Islet of Langerhans (tissue), 1 donor: ENCODE results near the gene GTF3C5.
"Not testable (repeated sequence)": the region's sequence is repeated elsewhere in the genome, so short reads cannot be mapped to it uniquely, and the experiment has no call there.

Experiments used
- FAIRE-seq: peaks from one replicate; lab custom pipeline; 2011; peaks lifted over from hg19 to GRCh38; lab: Jason Lieb, UNC

GTF3C5 gene

DNA sequence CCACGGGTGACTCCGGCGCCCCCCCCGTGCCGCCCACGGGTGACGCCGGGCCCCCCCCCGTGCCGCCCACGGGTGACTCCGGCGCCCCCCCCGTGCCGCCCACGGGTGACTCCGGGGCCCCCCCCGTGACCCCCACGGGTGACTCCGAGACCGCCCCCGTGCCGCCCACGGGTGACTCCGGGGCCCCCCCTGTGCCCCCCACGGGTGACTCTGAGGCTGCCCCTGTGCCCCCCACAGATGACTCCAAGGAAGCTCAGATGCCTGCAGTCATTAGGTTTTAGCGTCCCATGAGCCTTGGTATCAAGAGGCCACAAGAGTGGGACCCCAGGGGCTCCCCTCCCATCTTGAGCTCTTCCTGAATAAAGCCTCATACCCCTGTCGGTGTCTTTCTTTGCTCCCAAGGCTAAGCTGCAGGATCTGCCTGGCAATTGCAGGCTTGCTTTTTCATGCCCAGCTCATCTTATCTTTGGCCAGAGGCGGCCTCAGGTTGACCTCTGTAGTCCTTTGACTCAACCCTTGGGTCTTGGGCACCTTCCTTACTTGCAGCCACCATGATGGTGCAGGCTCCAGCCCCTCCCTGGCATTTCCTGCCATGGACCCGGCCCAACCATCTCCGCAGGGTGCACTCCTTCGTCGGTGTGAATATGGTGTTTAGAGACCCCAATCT, 40.8 kb downstream of the GTF3C5 start:
- FAIRE-seq, result no peak

DNA sequence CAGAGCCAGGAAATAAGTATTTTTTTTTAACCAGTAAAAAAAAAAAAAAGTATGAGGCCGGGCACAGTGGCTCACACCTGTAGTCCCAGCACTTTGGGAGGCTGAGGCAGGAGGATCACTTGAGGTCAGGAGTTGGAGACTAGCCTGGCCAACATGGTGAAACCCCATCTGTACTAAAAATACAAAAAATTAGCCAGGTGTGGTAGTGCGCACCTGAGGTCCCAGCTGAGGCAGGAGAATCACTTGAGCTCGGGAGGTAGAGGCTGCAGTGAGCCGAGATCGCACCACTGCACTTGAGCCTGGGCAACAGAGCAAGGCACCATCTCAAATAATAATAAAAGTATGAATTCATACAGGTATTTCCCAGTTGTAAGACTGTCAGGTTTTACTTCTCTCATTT, 41.4 kb downstream of the GTF3C5 start:
- not testable (repeated sequence) for FAIRE-seq

DNA sequence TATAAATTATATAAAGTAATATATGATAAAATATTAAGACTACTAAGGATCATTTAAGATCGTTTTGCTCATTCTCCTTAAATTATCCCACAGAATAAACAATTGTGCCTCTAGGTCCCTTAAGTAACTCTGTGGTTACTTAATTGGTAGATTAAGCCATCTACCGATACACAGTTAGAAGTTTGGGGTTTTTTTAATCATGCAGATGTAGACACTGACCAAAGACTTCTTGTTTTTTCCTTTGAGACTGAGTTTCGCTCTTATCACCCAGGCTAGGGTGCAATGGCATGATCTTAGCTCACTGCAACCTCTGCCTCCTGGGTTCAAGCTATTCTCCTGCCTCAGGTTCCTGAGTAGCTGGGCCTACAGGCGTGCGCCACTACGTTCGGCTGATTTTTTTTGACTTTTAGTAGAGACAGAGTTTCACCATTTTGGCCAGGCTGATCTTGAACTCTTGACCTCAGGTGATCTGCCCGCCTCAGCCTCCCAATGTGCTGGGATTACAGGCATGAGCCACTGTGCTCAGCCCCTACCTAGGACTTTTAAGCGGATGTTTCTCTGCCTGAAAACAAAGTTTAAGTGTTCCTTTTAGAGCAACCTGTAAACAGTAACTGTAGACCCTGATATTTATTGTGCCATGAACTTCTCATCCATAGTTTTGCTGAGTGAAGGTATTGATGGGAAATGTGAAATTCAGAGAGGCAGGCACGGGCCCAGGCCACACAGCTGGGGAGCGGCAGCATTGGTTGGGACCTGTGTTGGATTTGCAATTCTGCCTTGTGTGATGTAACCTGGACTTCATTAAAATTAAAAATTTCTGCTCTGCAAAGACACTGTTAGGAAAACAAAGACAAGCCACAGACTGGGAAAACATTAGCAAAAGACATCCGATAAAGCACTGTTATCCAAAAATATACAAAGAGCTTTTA, 42.6 kb downstream of the GTF3C5 start:
- FAIRE-seq, result no peak

DNA sequence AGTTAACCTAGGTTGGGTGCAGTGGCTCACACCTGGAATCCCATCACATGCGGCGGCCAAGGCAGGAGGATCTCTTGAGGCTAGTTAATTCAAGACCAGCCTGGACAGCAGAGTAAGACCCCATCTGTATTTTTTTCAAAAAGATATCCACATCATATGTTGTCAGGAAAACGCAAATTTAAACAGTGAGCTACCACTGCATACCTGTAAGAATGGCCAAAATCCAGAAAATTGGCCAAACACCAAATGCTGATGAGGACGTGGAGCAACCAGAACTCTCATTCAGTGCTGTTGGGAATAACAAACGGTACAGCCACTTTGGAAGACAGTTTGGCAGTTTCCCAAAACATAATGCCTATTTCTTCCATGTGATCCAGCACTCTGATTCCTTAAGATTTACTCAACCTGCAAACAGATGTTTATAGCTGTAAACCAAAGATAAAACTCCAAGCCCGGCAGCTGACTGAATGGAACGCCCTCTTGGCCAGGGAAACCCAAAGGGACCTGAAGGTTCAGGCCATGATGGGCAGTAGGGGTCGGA, 43.4 kb downstream of the GTF3C5 start:
- no peak for FAIRE-seq

DNA sequence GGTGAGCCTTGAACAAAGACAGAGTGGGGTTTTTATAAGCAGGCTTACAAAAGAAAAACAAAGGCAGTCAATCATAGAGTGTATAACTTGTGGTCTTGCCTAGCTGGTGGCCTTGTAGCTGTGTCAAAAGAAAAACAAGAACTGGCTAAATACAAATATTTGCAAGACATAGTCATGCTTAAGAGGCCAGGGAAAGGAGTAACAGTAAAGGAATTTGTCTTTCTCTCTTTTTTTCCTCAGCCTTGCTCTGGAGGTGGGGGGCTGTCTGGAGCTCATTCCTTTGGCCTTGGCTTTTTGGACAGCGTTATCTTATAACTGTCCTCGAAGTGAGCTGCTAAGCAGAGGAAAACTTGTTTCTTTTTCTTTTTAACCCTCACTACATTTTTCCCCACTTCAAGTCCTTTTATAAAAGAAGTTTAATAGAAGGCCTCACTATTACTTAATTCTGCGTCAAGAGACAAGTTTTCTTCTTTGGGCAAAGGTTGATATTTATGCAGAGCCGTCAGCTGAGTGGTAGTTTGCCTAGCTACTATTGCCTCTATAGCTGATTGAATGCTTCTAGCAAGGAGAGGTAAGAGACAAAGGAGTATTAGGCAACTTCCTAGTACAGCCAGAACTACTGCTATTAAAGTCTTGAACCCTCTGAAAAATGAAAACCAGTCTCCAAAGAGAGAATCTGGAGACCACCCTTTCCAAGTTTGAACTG, 45.3 kb downstream of the GTF3C5 start:
- FAIRE-seq, result no peak

DNA sequence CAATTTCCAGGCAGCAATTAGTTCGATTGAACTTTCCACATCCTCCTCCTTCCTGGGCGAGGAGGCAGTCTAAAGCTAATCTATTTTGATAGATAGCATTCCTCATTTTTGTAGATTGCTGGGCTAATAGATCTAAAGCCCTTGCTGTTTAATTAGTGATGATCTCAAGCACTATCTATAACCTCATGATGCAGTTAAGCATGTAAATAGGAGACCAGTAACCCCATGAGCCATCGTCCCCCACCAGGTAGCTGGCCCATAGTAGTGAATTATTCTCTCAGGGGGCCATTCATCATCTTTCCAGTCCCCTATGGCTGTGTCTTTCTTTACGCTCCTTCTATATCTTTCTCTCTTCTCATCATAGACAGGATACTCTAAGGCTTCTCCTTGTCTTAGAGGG, 45.9 kb downstream of the GTF3C5 start:
- FAIRE-seq, result no peak

DNA sequence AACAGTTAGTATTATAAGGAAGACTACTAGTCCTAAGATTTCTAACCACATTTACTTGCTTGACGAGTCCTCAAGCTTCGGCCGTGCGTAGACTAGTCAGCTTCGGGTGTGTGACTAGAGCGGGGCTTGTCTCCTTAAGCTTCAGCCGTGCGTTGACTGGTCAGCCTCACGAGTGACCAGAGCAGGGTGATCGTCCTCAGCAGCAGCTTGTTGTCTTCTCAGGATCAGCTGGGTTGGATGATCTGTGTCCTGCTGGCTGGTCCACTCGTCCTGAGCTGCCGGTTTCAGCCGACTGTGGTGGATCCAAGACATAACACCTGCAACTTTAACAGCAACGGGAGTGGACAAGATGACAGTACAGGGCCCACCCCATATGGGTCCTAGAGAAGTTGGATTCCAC, 47.7 kb downstream of the GTF3C5 start:
- FAIRE-seq, result no peak

DNA sequence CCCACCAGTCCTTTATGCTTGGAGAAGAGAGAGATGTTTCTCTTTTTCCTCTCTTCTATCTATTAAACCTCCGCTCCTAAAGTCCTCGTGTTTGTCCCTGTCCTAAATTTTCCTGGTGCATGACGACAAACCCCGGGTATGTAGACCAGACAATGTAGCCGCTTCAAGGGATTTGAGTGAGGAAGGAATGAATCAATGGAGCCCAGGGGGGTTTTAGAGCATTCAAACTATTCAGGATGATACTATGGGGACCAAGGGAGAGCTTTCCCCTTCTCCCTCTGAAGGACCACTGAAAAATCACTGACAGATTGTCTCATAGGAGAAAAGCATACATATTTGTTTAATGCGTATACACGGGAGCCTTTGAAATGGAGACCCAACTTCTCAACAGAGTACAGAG, 49.4 kb downstream of the GTF3C5 start:
- FAIRE-seq, result no peak

DNA sequence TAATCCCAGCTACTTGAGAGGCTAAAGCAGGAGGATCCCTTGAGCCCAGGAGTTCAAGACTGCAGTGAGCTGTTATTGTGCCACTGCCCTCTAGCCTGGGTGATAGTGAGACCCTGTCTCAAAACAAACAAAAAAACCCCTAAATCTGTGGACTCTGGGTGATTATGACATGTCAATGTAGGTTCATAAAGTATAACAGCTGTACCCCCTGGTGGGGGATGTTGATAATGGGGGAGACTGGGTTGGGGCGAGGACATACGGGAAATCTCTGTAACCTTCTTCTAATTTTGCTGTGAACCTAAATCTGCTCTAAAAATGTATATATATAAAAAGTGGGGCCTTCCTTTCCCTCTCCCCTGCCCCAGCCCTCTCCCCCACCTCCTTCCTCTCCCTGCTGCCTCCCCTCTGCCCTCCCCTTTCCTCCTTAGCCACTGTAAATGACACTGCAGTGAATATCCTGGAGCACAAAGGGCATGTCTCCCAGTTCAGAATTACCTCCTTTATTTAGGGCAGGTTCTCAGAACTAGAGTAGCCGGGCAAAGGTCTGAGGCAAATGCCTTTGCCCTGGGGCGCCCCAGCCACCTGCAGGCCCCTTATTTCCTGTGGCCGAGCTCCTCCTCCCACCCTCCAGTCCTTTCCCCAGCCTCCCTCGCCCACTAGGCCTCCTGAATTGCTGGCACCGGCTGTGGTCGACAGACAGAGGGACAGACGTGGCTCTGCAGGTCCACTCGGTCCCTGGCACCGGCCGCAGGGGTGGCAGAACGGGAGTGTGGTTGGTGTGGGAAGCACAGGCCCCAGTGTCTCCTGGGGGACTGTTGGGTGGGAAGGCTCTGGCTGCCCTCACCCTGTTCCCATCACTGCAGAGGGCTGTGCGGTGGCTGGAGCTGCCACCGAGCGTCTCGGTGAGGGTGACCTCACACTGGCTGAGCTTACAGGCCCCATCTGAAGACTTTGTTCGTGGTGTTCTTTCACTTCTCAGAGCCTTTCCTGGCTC, 50.3 kb downstream of the GTF3C5 start:
- not testable (repeated sequence) for FAIRE-seq

DNA sequence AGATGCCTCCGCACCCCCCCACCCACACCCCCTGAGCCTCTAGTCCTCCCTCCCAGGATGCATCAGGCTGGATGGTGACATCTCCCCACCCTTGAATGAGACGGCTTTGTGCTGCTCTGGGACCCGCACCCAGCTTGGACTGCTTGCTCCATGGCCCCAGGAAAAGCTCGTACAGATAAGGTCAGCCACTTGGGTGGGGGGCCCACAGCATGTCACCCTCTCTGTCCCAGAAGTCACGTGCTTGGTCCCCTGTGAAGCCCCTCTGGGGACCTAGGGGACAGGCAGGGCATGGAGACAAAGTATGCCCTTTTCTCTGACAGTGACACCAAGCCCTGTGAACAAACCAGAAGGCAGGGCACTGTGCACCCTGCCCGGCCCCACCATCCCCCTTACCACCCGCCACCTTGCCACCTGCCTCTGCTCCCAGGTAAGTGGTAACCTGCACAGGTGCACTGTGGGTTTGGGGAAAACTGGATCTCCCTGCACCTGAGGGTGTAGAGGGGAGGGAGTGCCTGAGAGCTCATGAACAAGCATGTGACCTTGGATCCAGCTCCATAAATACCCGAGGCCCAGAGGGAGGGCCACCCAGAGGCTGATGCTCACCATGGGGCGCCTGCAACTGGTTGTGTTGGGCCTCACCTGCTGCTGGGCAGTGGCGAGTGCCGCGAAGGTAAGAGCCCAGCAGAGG, 51.3 kb downstream of the GTF3C5 start:
- not testable (repeated sequence) for FAIRE-seq

DNA sequence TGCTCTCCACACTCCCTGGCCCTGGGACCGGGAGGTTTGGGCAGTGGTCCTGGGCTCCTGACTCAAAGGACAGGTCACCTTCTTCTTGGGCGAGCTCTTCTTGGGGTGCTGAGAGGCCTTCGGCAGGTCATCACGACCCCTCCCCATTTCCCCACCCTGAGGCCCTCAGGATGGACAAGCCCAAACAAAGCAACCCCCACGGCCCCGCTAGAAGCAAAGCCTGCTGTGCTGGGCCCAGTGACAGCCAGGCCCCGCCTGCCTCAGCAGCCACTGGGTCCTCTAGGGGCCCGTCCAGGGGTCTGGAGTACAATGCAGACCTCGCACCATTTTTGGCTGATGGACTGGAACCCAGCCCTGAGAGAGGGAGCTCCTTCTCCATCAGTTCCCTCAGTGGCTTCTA, 52.9 kb downstream of the GTF3C5 start:
- not testable (repeated sequence) for FAIRE-seq

DNA sequence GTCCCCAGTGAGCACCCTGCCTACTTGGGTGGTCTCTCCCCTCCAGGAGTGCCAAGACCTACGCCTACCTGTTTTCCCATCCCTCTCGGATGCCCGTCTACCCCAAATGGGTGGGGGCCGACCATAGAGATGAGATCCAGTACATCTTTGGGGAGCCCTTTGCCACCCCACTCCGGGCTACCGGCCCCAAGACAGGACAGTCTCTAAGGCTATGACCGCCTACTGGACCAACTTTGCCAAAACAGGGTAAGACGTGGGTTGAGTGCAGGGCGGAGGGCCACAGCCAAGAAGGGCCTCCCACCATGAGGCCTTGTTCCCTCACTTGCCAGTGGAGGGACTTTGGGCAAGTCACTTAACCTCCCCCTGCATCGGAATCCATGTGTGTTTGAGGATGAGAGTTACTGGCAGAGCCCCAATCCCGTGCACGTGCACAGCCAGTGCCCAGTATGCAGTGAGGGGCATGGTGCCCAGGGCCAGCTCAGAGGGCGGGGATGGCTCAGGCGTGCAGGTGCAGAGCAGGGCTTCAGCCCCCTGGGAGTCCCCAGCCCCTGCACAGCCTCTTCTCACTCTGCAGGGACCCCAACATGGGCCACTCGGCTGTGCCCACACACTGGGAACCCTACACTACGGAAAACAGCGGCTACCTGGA, 55.5 kb downstream of the GTF3C5 start:
- FAIRE-seq, result not testable (repeated sequence)

DNA sequence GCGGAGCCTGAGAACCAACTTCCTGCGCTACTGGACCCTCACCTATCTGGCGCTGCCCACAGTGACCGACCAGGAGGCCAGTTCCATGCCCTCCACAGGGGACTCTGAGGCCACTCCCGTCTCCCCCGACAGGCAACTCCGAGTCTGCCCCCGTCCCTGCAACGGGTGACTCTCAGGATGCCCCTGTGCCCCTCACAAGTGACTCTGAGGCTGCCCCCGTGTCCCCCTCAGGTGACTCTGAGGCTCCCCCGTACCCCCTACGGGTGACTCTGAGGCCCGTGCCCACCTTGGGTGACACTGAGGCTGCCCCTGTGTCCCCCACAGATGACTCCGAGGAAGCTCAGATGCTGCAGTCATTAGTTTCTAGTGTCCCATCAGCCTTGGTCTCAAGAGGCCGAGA, 56.1 kb downstream of the GTF3C5 start:
- no peak for FAIRE-seq

DNA sequence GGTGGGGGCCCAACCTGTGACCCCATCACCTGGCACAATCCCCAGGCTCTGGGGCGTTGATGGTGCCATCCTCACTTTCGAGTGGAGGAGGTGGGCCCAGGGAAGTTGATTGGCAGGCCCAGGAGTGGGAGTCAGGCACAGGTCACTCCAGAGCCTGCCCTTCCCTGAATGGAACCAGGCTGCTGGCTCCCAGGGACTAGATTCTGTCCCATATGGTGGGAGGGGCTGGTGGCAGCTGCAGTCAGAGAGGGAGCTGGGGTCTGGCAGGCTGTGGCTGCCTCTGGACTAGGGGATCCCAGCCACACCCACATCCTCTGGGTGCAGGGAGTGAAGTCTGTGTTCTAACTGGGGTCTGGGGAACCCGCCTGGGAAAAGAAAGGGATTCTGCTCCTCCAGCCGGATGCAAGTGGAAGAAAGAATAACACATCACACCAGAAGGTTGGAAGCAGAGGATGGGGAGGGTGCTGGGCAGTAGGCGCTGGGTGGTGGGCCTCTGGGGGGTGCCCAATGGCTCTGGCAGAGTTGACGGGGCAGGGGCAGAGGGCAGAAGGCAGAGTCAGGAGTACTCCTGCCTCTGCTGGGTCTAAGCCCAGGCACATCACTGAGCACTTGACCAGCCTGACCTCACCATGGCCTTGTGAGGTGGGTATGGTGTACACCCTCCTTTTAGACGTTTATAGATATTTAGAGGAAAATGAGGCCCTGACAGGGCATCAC, 56.8 kb downstream of the GTF3C5 start:
- FAIRE-seq, result no peak

DNA sequence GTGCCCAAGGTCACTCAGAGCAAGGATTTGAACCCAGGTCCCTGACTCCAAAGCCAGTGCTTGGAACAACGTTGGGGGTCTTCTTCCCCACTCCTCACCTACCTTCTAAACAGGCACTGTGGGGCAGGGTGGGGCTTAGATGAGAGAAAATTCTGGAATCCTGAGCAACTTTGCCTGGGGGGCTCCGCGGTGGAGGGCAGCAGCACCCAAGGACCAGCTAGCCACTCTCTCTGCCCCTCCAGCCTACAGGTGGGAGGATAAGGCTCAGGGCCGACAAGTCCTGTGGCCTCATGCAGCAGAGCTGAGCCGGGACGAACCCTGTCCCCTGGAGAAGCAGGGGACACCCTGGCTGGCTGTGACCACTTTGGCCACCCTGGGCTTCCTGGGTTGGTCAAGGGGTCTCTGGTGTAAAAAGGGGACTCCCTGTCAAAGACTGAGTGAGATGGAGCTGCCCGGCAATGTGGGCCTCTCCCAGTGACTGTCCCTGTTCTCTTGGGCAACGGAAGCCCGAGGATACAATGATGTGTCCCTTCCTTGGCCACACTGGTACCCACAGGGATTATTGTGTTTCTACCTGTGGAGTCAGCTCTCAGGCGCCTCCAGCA, 57.5 kb downstream of the GTF3C5 start:
- no peak for FAIRE-seq

DNA sequence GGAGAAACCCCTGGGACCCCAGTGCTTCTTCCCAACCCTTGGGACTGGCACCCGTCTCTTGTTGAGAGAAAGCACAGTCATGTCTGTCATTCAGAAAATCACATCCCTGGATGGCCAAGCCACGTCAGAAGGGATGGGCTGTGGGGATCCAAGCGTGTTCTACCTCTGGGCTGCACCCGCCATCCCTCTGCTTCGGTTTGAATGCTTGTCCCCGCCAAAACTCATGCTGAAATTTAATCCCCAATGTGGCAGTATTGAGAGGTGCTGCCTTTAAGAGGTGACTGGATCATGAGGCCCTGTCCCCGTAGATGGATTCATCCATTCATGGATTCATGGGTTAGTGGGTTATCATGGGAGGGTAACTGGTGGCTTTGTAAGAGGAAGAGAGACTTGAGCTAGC, 58.0 kb downstream of the GTF3C5 start:
- FAIRE-seq, result no peak

DNA sequence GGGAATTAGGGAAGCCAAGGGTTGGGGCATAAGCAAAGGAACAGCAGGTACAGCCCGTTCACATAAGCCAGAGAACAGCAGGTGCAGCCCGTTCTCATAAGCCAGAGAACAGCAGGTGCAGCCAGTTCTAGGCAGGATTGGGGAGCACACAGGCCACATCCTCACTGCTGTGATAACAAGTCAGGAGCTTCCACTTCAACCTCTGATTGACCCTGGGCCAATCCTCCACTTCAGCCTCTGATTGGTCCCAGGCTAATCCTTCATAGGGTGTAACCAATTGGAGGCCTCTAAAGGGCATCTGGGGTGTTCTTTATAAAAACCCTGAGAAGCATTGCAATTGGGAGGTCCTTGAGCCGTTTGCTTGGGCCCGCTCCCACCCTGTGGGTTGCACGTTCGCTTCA, 58.5 kb downstream of the GTF3C5 start:
- no peak for FAIRE-seq

DNA sequence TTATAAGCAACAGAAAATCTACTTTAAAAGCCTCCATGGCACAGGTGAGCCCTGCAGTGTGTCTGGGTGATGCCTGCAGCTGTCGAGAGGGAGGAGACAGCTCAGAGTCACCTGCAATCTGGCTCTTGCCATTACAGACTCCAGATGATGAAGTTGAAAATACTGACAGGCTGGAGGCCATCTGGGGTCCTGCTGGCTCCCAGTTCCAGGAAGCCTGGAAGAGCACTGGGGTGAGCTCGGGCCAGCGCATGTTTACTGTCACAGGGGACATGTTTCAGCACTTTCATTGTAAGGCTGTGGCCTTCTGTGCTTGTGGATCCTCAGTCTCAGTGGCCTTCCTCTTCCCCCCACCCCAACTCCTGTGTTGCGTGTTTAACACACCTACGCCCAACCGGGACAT, 59.4 kb downstream of the GTF3C5 start:
- FAIRE-seq, result no peak

DNA sequence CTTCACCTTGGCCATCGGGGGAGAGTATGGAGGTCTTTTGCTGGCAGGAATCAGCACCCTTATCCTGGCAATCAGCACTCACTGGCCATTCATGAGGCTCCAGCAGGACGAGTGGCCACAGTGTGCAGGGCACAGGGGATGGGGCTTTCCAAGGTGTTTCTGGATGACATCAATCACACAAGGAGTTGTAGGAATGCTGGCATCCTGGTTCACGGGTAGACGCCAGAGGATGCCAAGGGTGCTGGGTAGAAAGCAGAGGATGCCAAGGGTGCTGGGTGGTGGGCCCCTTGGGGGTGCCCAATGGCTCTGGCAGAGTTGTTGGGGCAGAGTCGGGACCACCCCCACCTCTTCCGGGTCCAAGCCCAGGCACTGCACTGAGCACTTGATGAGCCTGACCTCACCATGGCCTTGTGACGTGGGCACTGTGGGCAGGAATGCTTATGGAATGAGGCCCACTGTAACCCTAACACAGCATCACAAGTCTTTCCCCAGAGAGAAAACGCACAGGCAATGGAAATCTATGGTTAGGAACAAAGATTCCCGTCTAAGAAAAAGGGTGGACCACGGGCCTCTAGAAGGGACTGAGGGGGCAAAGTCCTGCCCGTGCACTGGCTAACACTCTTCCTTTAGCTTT, 60.1 kb downstream of the GTF3C5 start:
- no peak for FAIRE-seq
